ENCODE data around the gene GNG8.

The GNG8 gene

DNA sequence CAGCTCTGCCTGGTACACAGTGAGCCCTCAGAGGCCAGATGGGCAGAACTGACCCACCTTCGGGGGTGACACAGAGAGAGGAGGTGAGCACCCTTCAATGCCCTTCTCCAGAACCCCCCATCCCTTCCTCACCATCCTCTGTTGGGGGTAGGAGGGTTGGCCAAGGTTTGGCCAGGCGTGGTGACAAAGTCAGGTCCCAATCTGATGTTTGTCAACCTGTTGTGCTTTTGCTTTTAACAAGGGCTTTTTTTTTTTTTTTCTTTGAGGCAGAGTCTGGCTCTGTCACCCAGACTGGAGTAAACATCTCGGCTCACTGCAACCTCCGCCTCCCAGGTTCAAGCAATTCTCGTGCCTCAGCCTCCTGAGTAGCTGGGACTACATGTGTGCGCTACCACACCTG is 18.4 kb downstream of the GNG8 start:
- DNase-seq (ENCODE audit: low read depth, low spot score): no peak
- Histone ChIP-seq H3K36me3 (ENCODE audit: control insufficient read depth, insufficient read depth, low read length) (no peaks in the 10 kb centered on the region), H3K9me3 (ENCODE audit: control insufficient read depth, insufficient read depth, low read length) (no peaks in the 10 kb centered on the region), H3K4me3 (ENCODE audit: low read length) (no peak overlapping the region), H3K27me3 (ENCODE audit: control insufficient read depth, insufficient read depth, low read length) (no peaks in the 10 kb centered on the region), H3K27ac (ENCODE audit: low read length) (no peak overlapping the region), H3K4me1 (ENCODE audit: control insufficient read depth, insufficient read depth, low read length) (no peaks in the 10 kb centered on the region)
- no CpG with 5 or more reads among the region's 6 CpGs for WGBS (ENCODE audit: insufficient coverage, insufficient read length)

- H3K9me3 ChIP-seq (ENCODE audit: control insufficient read depth, insufficient read depth, low read length): no peaks in the 10 kb centered on the region
- no CpG with 5 or more reads among the region's 17 CpGs for WGBS (ENCODE audit: insufficient coverage, insufficient read length)
- H3K4me3 ChIP-seq (ENCODE audit: low read length): no peak overlapping the region
- H3K27ac ChIP-seq (ENCODE audit: low read length): no peak overlapping the region
- no peaks in the 10 kb centered on the region for H3K27me3 ChIP-seq (ENCODE audit: control insufficient read depth, insufficient read depth, low read length)
- no peak for DNase-seq (ENCODE audit: low read depth, low spot score)
- no peaks in the 10 kb centered on the region for H3K4me1 ChIP-seq (ENCODE audit: control insufficient read depth, insufficient read depth, low read length)
- no peaks in the 10 kb centered on the region for H3K36me3 ChIP-seq (ENCODE audit: control insufficient read depth, insufficient read depth, low read length)
These were observed 19.2 kb downstream of the GNG8 start for GRCh38 chr19:46616631-46617322.

- no CpG with 5 or more reads among the region's 10 CpGs for WGBS (ENCODE audit: insufficient coverage, insufficient read length)
- no peaks in the 10 kb centered on the region for H3K4me1 ChIP-seq (ENCODE audit: control insufficient read depth, insufficient read depth, low read length)
- no peaks in the 10 kb centered on the region for H3K9me3 ChIP-seq (ENCODE audit: control insufficient read depth, insufficient read depth, low read length)
- no peaks in the 10 kb centered on the region for H3K27me3 ChIP-seq (ENCODE audit: control insufficient read depth, insufficient read depth, low read length)
- H3K4me3 ChIP-seq (ENCODE audit: low read length): no peak overlapping the region
- H3K27ac ChIP-seq (ENCODE audit: low read length): no peak overlapping the region
- no peaks in the 10 kb centered on the region for H3K36me3 ChIP-seq (ENCODE audit: control insufficient read depth, insufficient read depth, low read length)
- DNase-seq (ENCODE audit: low read depth, low spot score): no peak
These were observed 20.0 kb downstream of the GNG8 start for GRCh38 chr19:46615966-46616365.

GRCh38 chr19:46614114-46614722 is 21.8 kb downstream of the GNG8 start:
- no peaks in the 10 kb centered on the region for H3K4me1 ChIP-seq (ENCODE audit: control insufficient read depth, insufficient read depth, low read length)
- no CpG with 5 or more reads among the region's 12 CpGs for WGBS (ENCODE audit: insufficient coverage, insufficient read length)
- no peak overlapping the region for H3K4me3 ChIP-seq (ENCODE audit: low read length)
- peaks cover 7% of the 10 kb centered on the region for H3K36me3 ChIP-seq (ENCODE audit: control insufficient read depth, insufficient read depth, low read length)
- no peak for DNase-seq (ENCODE audit: low read depth, low spot score)
- no peak overlapping the region for H3K27ac ChIP-seq (ENCODE audit: low read length)
- H3K9me3 ChIP-seq (ENCODE audit: control insufficient read depth, insufficient read depth, low read length): no peaks in the 10 kb centered on the region
- no peaks in the 10 kb centered on the region for H3K27me3 ChIP-seq (ENCODE audit: control insufficient read depth, insufficient read depth, low read length)

- no peak overlapping the region for H3K27ac ChIP-seq (ENCODE audit: low read length)
- no peaks in the 10 kb centered on the region for H3K9me3 ChIP-seq (ENCODE audit: control insufficient read depth, insufficient read depth, low read length)
- H3K4me1 ChIP-seq (ENCODE audit: control insufficient read depth, insufficient read depth, low read length): no peaks in the 10 kb centered on the region
- H3K27me3 ChIP-seq (ENCODE audit: control insufficient read depth, insufficient read depth, low read length): no peaks in the 10 kb centered on the region
- DNase-seq (ENCODE audit: low read depth, low spot score): no peak
- WGBS (ENCODE audit: insufficient coverage, insufficient read length): no CpG with 5 or more reads among the region's 22 CpGs
- H3K4me3 ChIP-seq (ENCODE audit: low read length): no peak overlapping the region
- H3K36me3 ChIP-seq (ENCODE audit: control insufficient read depth, insufficient read depth, low read length): peaks cover 14% of the 10 kb centered on the region
These were observed 22.5 kb downstream of the GNG8 start for GRCh38 chr19:46613525-46613924.

DNA sequence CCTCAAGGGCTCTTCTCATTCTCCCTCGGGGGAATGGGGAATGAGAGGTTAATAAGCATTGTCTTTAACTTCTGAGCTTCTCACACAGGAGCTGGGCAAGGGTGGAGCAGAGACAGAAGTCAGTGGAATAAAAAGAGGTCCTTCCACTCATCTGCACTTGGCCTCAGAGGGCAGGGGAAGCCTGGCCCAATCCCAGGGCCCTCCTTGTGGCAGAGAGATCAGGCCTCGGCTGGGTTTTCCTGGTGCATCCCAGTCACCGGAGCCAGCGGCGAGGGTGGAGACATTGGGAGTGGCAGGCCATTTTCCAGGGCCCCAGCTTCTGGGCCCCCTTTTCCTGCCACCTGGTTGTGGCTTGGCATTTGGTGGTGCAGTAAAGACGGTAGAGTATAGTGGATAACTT is 24.2 kb downstream of the GNG8 start:
- no peak for DNase-seq (ENCODE audit: low read depth, low spot score)
- H3K4me1 ChIP-seq (ENCODE audit: control insufficient read depth, insufficient read depth, low read length): no peaks in the 10 kb centered on the region
- peaks cover 26% of the 10 kb centered on the region for H3K36me3 ChIP-seq (ENCODE audit: control insufficient read depth, insufficient read depth, low read length)
- WGBS (ENCODE audit: insufficient coverage, insufficient read length): no CpG with 5 or more reads among the region's 6 CpGs
- H3K27ac ChIP-seq (ENCODE audit: low read length): no peak overlapping the region
- H3K27me3 ChIP-seq (ENCODE audit: control insufficient read depth, insufficient read depth, low read length): no peaks in the 10 kb centered on the region
- H3K9me3 ChIP-seq (ENCODE audit: control insufficient read depth, insufficient read depth, low read length): no peaks in the 10 kb centered on the region
- H3K4me3 ChIP-seq (ENCODE audit: low read length): no peak overlapping the region

GRCh38 chr19:46610851-46611770 is 24.9 kb downstream of the GNG8 start:
- no peaks in the 10 kb centered on the region for H3K4me1 ChIP-seq (ENCODE audit: control insufficient read depth, insufficient read depth, low read length)
- H3K27ac ChIP-seq (ENCODE audit: low read length): no peak overlapping the region
- WGBS (ENCODE audit: insufficient coverage, insufficient read length): no CpG with 5 or more reads among the region's 17 CpGs
- no peak for DNase-seq (ENCODE audit: low read depth, low spot score)
- H3K9me3 ChIP-seq (ENCODE audit: control insufficient read depth, insufficient read depth, low read length): no peaks in the 10 kb centered on the region
- H3K36me3 ChIP-seq (ENCODE audit: control insufficient read depth, insufficient read depth, low read length): peaks cover 27% of the 10 kb centered on the region
- H3K27me3 ChIP-seq (ENCODE audit: control insufficient read depth, insufficient read depth, low read length): no peaks in the 10 kb centered on the region
- H3K4me3 ChIP-seq (ENCODE audit: low read length): no peak overlapping the region

GRCh38 chr19:46610413-46610775 is 25.6 kb downstream of the GNG8 start:
- WGBS (ENCODE audit: insufficient coverage, insufficient read length): no CpG with 5 or more reads among the region's 5 CpGs
- no peak for DNase-seq (ENCODE audit: low read depth, low spot score)
- no peaks in the 10 kb centered on the region for H3K27me3 ChIP-seq (ENCODE audit: control insufficient read depth, insufficient read depth, low read length)
- H3K4me1 ChIP-seq (ENCODE audit: control insufficient read depth, insufficient read depth, low read length): no peaks in the 10 kb centered on the region
- no peak overlapping the region for H3K27ac ChIP-seq (ENCODE audit: low read length)
- H3K4me3 ChIP-seq (ENCODE audit: low read length): no peak overlapping the region
- H3K9me3 ChIP-seq (ENCODE audit: control insufficient read depth, insufficient read depth, low read length): no peaks in the 10 kb centered on the region
- H3K36me3 ChIP-seq (ENCODE audit: control insufficient read depth, insufficient read depth, low read length): peaks cover 30% of the 10 kb centered on the region

DNA sequence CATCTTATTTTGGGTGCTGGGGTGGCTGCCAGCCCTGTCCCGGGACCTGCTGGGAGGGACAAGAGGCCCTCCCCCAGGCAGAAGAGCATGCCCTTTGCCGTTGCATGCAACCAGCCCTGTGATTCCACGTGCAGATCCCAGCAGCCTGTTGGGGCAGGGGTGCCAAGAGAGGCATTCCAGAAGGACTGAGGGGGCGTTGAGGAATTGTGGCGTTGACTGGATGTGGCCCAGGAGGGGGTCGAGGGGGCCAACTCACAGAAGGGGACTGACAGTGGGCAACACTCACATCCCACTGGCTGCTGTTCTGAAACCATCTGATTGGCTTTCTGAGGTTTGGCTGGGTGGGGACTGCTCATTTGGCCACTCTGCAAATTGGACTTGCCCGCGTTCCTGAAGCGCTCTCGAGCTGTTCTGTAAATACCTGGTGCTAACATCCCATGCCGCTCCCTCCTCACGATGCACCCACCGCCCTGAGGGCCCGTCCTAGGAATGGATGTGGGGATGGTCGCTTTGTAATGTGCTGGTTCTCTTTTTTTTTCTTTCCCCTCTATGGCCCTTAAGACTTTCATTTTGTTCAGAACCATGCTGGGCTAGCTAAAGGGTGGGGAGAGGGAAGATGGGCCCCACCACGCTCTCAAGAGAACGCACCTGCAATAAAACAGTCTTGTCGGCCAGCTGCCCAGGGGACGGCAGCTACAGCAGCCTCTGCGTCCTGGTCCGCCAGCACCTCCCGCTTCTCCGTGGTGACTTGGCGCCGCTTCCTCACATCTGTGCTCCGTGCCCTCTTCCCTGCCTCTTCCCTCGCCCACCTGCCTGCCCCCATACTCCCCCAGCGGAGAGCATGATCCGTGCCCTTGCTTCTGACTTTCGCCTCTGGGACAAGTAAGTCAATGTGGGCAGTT is 26.2 kb downstream of the GNG8 start:
- no peaks in the 10 kb centered on the region for H3K9me3 ChIP-seq (ENCODE audit: control insufficient read depth, insufficient read depth, low read length)
- no peak overlapping the region for H3K27ac ChIP-seq (ENCODE audit: low read length)
- no peaks in the 10 kb centered on the region for H3K27me3 ChIP-seq (ENCODE audit: control insufficient read depth, insufficient read depth, low read length)
- H3K4me3 ChIP-seq (ENCODE audit: low read length): no peak overlapping the region
- no peaks in the 10 kb centered on the region for H3K4me1 ChIP-seq (ENCODE audit: control insufficient read depth, insufficient read depth, low read length)
- peaks cover 30% of the 10 kb centered on the region for H3K36me3 ChIP-seq (ENCODE audit: control insufficient read depth, insufficient read depth, low read length)
- WGBS (ENCODE audit: insufficient coverage, insufficient read length): no CpG with 5 or more reads among the region's 30 CpGs
- DNase-seq (ENCODE audit: low read depth, low spot score): no peak

Measured in iPS DF 6.9 (cell line).